Activated T-cell treated with anti-CD3 and anti-CD28 coated beads, Interleukin-2, amount 50 U/mL, for 72 hours (primary cell): ENCODE results near the gene SLC1A2. TPM values are rescaled to one million over a fixed set of nuclear protein-coding genes. Genes with fewer than 3 reads are reported as not detected.

Experiments
- ATAC-seq, 2 donors: fragments of 150-1000 bp; cut with Tn5 transposase; replicated peaks in 1 of 2; 2 replicates each; pipeline ENCODE4 v1.10.0; 2021; ENCODE audit warnings: moderate library complexity in 2 of 2, mild to moderate bottlenecking in 1 of 2
- DNase-seq, 2 donors: peaks; one replicate each; pipeline ENCODE4 v3.0.0; 2021 to 2022; ENCODE audit warnings: mixed read lengths in 1 of 2
- H3K27ac Mint-ChIP-seq: one replicate; pipeline ENCODE4 v1.8.0; 2022; ENCODE audit warnings: mild to moderate bottlenecking, moderate library complexity, mixed read lengths
- H3K27me3 Mint-ChIP-seq: one replicate; pipeline ENCODE4 v1.8.0; 2022; ENCODE audit warnings: low read depth, mixed read lengths
- H3K36me3 Mint-ChIP-seq, 2 donors: one replicate each; pipeline ENCODE4 v1.8.0; 2022; ENCODE audit warnings: mixed read lengths in 2 of 2, mild to moderate bottlenecking in 1 of 2; ENCODE audit not compliant: insufficient read depth in 2 of 2
- H3K4me1 Mint-ChIP-seq: one replicate; pipeline ENCODE4 v1.8.0; 2022; ENCODE audit warnings: low read depth, mixed read lengths
- H3K4me3 Mint-ChIP-seq, 2 donors: one replicate each; pipeline ENCODE4 v1.8.0; 2022; ENCODE audit warnings: mild to moderate bottlenecking in 2 of 2, mixed read lengths in 2 of 2, moderate library complexity in 2 of 2
- H3K9me3 Mint-ChIP-seq, 2 donors: one replicate each; pipeline ENCODE4 v1.8.0; 2022; ENCODE audit warnings: mixed read lengths in 2 of 2
- total RNA-seq, 2 donors: library from RNA; stranded (reverse); gene quantifications; one replicate each; pipeline ENCODE4 v1.2.3, GENCODE V29; 2022

SLC1A2 gene
- total RNA-seq, 2 donors from 2014 or later, result 0.09 TPM; not detected in 1

DNA sequence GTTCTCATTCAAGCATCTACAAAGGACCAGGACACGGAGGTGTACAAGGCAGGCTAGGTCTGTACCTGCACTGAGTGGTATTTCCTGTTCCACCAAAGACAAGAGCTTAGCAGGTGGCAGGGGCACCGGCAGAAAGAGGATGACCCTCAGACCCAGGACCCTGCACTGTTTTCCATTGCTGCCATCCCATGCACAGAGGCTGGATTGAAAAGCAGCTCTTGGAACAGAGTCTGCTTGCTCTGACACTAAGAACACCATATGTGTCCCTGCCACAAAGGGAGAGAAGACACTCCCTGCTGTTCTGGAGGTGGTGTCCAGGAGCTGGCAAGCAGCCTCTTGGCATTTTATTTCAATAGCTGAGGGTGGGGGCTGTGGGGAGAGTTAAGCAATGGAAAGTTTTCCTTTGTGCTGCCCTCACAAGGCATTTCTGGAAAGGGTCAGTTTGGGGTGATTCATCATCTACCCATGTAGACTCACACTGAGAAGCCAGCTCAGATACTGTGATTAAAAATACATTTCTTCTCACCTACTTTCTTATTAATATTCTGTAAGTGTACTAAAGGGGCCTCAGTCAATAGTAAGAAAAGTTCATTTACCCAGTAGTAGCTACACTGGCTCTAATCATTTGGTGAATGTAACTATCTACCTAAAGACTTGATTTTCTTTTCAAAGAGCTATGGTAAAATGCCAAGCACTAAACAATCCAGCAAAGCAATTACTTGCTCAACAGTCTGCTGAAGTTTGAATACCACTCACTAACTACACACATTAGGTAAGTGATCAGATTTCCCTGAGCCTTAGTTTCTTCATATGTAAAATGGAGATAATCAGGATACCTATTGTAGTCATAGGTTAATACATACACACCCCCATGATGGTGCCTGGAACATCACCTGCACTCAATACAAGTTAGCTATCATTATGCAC is 55.2 kb downstream of the SLC1A2 start:
- Mint-ChIP-seq H3K27me3 (peaks cover 7% of the 10 kb centered on the region), H3K27ac (no peak overlapping the region), H3K36me3 (peaks cover 0 to 2% of the 10 kb centered on the region in 2 donors), H3K9me3 (peaks cover 2 to 3% of the 10 kb centered on the region in 2 donors), H3K4me3 (no peak overlapping the region), H3K4me1 (peaks cover 9% of the 10 kb centered on the region)
- DNase-seq (no peak), ATAC-seq (no peak)

DNA sequence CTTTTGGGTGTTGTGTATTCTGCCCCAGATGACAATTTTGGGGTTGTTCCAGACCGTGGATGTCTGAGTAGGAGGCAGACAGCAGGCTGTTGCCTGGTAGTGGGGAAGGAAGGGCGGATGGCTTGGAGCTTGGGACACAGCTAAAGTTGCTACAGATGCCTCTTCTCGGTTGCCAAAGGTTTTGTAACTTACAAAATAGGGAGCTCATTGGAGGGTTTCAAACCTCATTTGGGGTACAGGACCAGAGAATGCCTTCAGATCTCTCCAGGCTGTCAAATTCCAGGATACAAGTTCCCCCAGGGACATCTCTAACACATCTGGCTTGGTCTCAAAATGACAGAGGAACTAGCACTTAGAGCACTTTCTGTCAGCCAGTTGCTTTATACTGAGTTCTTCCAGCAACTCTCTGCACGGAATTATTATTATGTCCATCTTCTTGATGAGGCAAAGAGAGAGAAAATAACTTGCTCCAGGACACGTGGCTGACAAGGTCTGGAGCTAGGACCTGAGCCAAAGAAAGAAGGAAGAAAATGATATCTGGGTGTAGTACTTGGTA is 56.0 kb downstream of the SLC1A2 start:
- peaks cover 9% of the 10 kb centered on the region for H3K4me1 Mint-ChIP-seq
- peaks cover 2 to 3% of the 10 kb centered on the region in 2 donors for H3K9me3 Mint-ChIP-seq
- ATAC-seq (no peak), DNase-seq (no peak)
- peaks cover 7% of the 10 kb centered on the region for H3K27me3 Mint-ChIP-seq
- H3K36me3 Mint-ChIP-seq, result peaks cover 0 to 2% of the 10 kb centered on the region in 2 donors
- no peak overlapping the region for H3K27ac Mint-ChIP-seq
- H3K4me3 Mint-ChIP-seq, result no peak overlapping the region

DNA sequence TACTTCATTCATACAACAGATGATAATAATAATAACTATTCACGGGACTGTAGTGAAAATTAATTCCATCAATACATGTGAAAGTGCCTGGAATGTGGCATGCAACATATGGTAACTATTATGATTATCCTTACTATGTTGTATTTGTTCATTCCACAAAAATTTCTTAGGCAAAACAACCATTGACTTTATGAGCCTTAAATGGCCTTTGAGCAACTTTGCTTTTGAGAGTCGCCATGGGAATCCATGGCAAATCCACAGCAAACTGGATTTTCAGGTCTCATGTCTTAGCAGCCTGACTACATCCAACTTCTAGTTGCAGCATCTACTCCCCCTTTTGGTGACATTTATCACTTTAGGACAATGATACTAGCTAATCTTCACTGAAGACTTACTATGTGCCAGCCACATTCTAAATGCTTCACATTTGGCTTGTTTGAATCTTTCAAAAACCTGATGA is 56.8 kb downstream of the SLC1A2 start:
- Mint-ChIP-seq H3K9me3 (peaks cover 2 to 3% of the 10 kb centered on the region in 2 donors), H3K27ac (no peak overlapping the region), H3K4me3 (no peak overlapping the region), H3K36me3 (peaks cover 0 to 2% of the 10 kb centered on the region in 2 donors), H3K27me3 (peaks cover 7% of the 10 kb centered on the region), H3K4me1 (peaks cover 9% of the 10 kb centered on the region)
- no peak for ATAC-seq
- no peak for DNase-seq

DNA sequence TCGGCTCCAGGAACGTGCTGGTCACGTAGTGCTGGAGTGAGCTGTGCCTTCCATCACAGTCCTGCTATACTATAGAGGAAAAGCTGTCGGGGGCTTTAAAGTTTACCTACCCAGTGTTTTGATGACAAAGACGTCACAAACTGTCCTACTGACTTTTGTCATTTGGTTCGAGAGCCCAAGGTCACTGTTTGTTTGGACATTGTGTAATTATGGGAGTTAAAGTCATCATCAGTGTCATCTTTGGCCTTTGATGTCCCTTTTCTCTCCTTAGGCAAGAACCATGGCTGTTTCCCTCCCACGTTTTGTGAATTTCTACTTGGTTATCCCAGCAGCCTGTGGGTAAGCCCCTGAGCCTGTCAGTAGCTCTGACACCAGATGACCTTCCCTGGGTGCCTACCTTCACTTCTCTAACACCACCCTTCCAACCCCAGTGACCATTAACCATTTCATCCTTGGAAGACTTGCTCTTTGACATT is 59.3 kb downstream of the SLC1A2 start:
- no peak overlapping the region for H3K27ac Mint-ChIP-seq
- H3K4me1 Mint-ChIP-seq, result peaks cover 9% of the 10 kb centered on the region
- no peak overlapping the region for H3K4me3 Mint-ChIP-seq
- no peaks in the 10 kb centered on the region for H3K9me3 Mint-ChIP-seq
- H3K36me3 Mint-ChIP-seq, result no peaks in the 10 kb centered on the region
- peaks cover 7% of the 10 kb centered on the region for H3K27me3 Mint-ChIP-seq
- ATAC-seq, result no peak
- DNase-seq, result no peak

DNA sequence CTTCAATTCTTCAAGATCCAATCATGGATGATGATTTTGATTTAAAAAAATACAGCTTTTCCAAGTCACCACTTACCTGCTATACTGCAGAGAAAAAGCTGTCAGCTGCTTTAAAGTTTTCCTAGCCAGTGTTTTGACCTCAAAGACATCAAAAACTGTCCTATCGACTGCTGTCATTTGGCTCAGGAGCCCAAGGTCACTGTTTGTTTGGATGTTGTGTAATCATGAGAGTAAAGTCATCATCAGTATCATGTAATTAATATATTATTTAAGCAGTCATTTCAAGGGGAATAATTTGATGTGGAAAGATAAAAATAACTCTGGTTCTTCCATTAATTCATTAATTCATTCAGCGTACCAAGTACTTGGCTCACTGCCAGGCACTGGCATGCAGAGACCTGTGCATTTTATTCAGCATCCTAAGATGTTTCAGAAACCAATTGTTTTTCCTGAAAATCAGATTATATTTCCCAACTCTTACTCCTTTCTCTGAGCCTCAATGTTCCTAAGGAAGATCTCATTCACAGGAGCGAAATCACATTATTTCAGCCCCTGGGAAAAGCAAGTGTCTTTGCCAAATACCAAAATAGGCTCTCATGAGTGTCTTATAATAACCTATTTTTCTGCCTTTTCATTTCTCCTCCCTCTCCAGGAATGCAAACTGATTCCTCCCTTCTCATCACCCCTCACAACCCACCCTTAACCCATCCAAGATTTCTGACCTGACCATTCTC is 59.9 kb downstream of the SLC1A2 start:
- ATAC-seq (no peak), DNase-seq (no peak)
- H3K36me3 Mint-ChIP-seq, result no peaks in the 10 kb centered on the region
- H3K27ac Mint-ChIP-seq, result no peak overlapping the region
- H3K9me3 Mint-ChIP-seq, result no peaks in the 10 kb centered on the region
- H3K27me3 Mint-ChIP-seq, result peaks cover 7% of the 10 kb centered on the region
- H3K4me1 Mint-ChIP-seq, result peaks cover 9% of the 10 kb centered on the region
- no peak overlapping the region for H3K4me3 Mint-ChIP-seq

DNA sequence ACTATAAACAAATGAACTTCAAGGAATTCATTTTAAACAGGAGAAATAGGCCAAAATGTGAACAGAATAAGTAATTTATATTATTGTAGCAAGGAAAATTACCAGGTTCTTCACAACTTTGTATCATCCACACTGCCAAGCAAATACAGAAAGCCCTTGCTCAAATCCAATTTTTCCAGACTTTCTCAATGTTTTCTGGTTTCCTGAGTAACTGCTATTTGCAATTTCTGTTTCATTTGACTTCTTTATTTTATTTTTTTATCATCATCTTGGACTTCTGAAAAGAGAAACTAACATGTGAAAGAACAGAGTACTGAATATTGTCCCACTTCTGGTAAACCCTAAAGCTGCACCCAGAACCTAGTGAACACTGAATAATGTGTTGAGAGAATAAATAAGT is 61.0 kb downstream of the SLC1A2 start:
- Mint-ChIP-seq H3K9me3 (no peaks in the 10 kb centered on the region), H3K27ac (no peak overlapping the region), H3K27me3 (peaks cover 7% of the 10 kb centered on the region), H3K36me3 (no peaks in the 10 kb centered on the region), H3K4me1 (peaks cover under 1% of the 10 kb centered on the region), H3K4me3 (no peak overlapping the region)
- no peak for DNase-seq
- ATAC-seq, result no peak

DNA sequence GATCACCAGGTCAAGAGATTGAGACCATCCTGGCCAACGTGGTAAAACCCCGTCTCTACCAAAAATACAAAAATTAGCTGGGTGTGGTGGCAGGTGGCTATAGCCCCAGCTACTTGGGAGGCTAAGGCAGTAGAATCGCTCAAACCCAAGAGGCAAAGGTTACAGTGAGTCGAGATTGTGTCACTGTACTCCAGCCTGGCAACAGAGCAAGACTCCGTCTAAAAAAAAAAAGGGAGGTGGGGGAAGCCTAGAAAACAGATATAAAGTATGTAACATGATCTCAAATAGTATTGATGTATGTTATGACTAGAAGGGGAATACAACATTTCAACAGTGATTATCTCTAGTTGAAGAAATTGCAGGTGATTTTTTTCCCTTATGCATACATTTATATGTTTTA is 61.4 kb downstream of the SLC1A2 start:
- Mint-ChIP-seq H3K4me3 (no peak overlapping the region), H3K9me3 (no peaks in the 10 kb centered on the region), H3K4me1 (no peaks in the 10 kb centered on the region), H3K27me3 (peaks cover 3% of the 10 kb centered on the region), H3K27ac (no peak overlapping the region), H3K36me3 (no peaks in the 10 kb centered on the region)
- DNase-seq (no peak), ATAC-seq (no peak)

DNA sequence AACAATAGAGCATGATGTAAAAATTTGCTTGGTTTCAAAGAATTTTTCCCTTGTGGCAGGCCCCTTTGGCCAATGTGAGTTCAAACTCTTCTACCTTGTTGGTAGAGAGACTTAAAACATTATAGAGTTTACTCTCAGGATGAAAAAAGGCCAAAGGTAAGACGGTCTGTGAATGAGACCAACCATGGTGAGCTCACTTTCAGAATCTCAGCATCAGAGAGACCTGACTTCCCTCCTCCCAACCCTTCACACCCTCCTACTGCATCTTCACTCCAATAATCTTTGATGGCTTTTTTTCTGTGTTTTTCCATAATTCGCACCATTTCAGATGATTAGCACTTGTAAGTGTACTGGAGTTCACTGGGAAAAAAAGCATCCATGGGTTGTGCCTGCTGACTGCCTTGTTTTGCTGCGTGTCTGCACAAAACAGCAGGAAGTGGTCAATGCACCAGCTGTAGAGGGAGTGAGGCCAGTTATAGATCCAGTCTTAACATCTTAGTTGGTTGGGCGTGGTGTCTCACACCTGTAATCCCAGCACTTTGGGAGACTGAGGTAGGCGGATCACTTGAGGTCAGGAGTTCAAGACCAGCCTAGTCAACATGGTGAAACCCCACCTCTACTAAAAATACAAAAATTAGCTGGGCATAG is 64.1 kb downstream of the SLC1A2 start:
- H3K4me1 Mint-ChIP-seq, result peaks cover 19% of the 10 kb centered on the region
- H3K27ac Mint-ChIP-seq, result no peak overlapping the region
- no peak for DNase-seq
- no peaks in the 10 kb centered on the region for H3K9me3 Mint-ChIP-seq
- no peak for ATAC-seq
- no peak overlapping the region for H3K4me3 Mint-ChIP-seq
- H3K36me3 Mint-ChIP-seq, result no peaks in the 10 kb centered on the region
- no peaks in the 10 kb centered on the region for H3K27me3 Mint-ChIP-seq

DNA sequence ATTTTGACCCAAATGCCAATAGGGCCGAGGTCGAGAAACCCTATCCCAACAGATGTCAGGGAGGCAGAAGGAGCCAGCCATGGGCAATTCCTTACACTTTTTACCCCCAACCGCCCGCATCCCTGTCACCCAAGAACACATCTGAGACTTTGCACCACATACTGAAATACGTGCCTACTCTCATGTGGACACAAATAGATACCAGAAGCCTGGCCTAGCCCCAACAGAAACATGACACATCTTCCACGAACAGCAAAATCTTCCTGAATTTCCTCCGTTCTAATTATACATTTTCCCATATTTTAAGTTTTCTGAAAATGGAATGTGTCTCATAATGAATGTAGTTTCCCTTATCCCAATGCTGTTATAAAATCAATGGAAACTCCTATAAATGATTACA is 64.7 kb downstream of the SLC1A2 start:
- ATAC-seq (no peak), DNase-seq (no peak)
- peaks cover 24% of the 10 kb centered on the region for H3K4me1 Mint-ChIP-seq
- no peak overlapping the region for H3K4me3 Mint-ChIP-seq
- no peaks in the 10 kb centered on the region for H3K9me3 Mint-ChIP-seq
- no peaks in the 10 kb centered on the region for H3K36me3 Mint-ChIP-seq
- no peak overlapping the region for H3K27ac Mint-ChIP-seq
- H3K27me3 Mint-ChIP-seq, result no peaks in the 10 kb centered on the region

DNA sequence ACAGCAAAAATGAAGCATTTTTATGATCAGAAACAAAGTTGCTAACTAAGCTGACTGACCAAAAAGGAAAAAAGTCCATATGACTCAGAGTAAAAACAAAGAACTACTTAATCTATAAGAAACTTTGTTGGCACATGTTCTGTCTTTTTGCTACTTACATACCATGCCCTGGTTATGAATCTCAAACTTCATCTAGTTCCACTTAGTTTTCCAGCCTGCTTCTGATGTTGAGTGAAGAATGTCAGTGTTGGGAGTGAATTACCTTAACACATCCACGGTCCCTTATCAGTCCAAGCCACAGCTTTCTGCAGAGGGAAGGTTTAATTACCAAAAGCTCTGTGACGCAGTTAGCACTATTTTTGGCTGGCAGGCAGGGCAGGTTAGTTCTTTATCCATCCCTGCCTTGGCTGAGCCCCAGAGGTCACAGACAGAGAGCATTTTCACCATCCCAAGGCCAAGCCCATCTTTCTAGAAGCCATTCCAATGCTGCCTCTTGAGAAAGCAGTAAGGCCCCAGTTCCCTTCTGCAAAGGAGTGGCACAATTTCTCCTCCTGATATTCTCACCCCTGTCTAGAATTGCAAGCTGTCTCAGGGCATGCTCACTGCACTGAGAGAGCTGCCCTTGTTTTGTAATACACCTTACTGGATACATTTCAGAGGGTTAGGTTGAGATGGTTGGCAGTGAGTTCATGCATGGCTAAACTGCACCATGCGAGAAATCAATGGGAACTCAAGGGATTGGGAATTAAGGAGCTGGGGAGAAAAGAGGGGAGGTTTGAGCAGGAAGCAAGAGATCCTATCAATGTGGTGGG is 67.1 kb downstream of the SLC1A2 start:
- H3K27ac Mint-ChIP-seq, result no peak overlapping the region
- ATAC-seq (peak in 1 of 2 donors; percentile 32), DNase-seq (no peak)
- H3K4me3 Mint-ChIP-seq, result no peak overlapping the region
- H3K9me3 Mint-ChIP-seq, result no peaks in the 10 kb centered on the region
- H3K36me3 Mint-ChIP-seq, result no peaks in the 10 kb centered on the region
- no peaks in the 10 kb centered on the region for H3K27me3 Mint-ChIP-seq
- peaks cover 41% of the 10 kb centered on the region for H3K4me1 Mint-ChIP-seq

DNA sequence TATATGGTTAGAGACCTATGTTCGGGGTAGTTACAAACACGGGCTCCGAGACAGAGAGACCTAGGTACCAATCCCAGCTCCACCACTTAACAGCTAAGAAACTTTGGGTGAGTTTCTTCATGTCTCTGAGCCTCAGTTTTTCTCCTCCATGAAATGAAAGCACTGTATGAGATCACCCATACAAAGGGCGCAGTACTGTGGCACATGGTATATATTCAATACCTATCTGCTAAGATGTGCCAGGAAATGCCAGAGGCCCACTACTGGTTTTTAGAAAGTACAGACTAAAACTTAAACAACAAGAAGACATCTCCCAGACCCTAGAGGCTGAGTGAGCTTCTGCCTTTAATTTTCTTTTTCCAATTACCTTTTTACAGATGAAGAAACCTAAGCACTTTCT is 69.5 kb downstream of the SLC1A2 start:
- Mint-ChIP-seq H3K27ac (no peak overlapping the region), H3K9me3 (peaks cover 0 to 2% of the 10 kb centered on the region in 2 donors), H3K27me3 (peaks cover 6% of the 10 kb centered on the region), H3K36me3 (no peaks in the 10 kb centered on the region), H3K4me3 (peak overlapping the region; percentile 46 to 50), H3K4me1 (peaks cover 55% of the 10 kb centered on the region)
- DNase-seq (no peak), ATAC-seq (peak; percentile 76 to 79)
